Activated CD4-positive, CD25-positive, alpha-beta regulatory T cell treated with anti-CD3 and anti-CD28 coated beads, Interleukin-2, amount 50 U/mL, for 16 hours (primary cell): ENCODE data around the gene AP4M1.

Experiments
- DNase-seq: peaks from one replicate; pipeline ENCODE4 v3.0.0-alpha.2; 2020; ENCODE audit warnings: low read depth, low spot score

Gene AP4M1

GRCh38 chr7:100101016-100101862 lies at the start of gene AP4M1, which contains the start of gene MCM7:
TSS of gene AP4M1 (plus strand) at chr7:100101643. CDS start at chr7:100101715, 72 bp downstream.
TSS of gene MCM7 (minus strand) at chr7:100101397. CDS start at chr7:100101294, 103 bp downstream.
- peak; percentile 94 for DNase-seq

- DNase-seq = no peak
These were observed 48.2 kb upstream of the AP4M1 start for GRCh38 chr7:100053215-100053614.

- DNase-seq = no peak
These were observed 44.4 kb upstream of the AP4M1 start for GRCh38 chr7:100057006-100057405.

GRCh38 chr7:100059251-100059739 lies 42.1 kb upstream of the AP4M1 start:
- DNase-seq = no peak

GRCh38 chr7:100061518-100062193 lies 39.8 kb upstream of the AP4M1 start:
- DNase-seq = no peak

GRCh38 chr7:100063376-100063775 lies 38.1 kb upstream of the AP4M1 start:
- no peak for DNase-seq

- no peak for DNase-seq
These were observed 37.3 kb upstream of the AP4M1 start for GRCh38 chr7:100064162-100064561.

GRCh38 chr7:100065452-100066186 lies 35.8 kb upstream of the AP4M1 start:
- DNase-seq = no peak

GRCh38 chr7:100066953-100067352 lies 34.5 kb upstream of the AP4M1 start:
- DNase-seq = no peak

- DNase-seq = no peak
These were observed 31.5 kb upstream of the AP4M1 start for GRCh38 chr7:100069991-100070390.

GRCh38 chr7:100071018-100071723 lies 30.3 kb upstream of the AP4M1 start:
- no peak for DNase-seq

- DNase-seq = no peak
These were observed 29.0 kb upstream of the AP4M1 start for GRCh38 chr7:100072462-100072861.

- DNase-seq = no peak
These were observed 26.6 kb upstream of the AP4M1 start for GRCh38 chr7:100074841-100075240.

GRCh38 chr7:100075418-100075817 lies 26.0 kb upstream of the AP4M1 start:
- no peak for DNase-seq

GRCh38 chr7:100077205-100077604 lies 24.2 kb upstream of the AP4M1 start:
- no peak for DNase-seq

- no peak for DNase-seq
These were observed 22.4 kb upstream of the AP4M1 start for GRCh38 chr7:100079024-100079560.

- no peak for DNase-seq
These were observed 20.4 kb upstream of the AP4M1 start for GRCh38 chr7:100080907-100081534.

GRCh38 chr7:100081535-100082102 lies 19.8 kb upstream of the AP4M1 start, which contains the start of gene ZNF3:
TSS of gene ZNF3 (minus strand) at chr7:100081723. CDS start at chr7:100077357, 4,366 bp downstream.
- peak; percentile 96 for DNase-seq

- DNase-seq = no peak
These were observed 18.5 kb upstream of the AP4M1 start for GRCh38 chr7:100082978-100083377.

- no peak for DNase-seq
These were observed 15.9 kb upstream of the AP4M1 start for GRCh38 chr7:100085515-100085914.
